ENCODE results near the gene GRM1.

- TF ChIP-seq CTCF (conservative IDR thresholded peaks at IDR 0.05 in 1 of 2, IDR thresholded peaks at IDR 0.05 in 1 of 2; ENCODE audit: extremely low read depth in 1 of 2, insufficient read depth in 1 of 2, low read depth in 1 of 2, low read length in 2 of 2) (no peak), EZH2 (IDR thresholded peaks at IDR 0.05; ENCODE audit: borderline replicate concordance, low read length) (no peak)
Observed at GRCh38 chr6:146282837-146283236, 254.0 kb downstream of the GRM1 start.
